Measurements from ENCODE around the gene ADAM10. TPM values are rescaled to one million over a fixed set of nuclear protein-coding genes. Genes with fewer than 3 reads are reported as not detected.
"Not testable (repeated sequence)": the region's sequence is repeated elsewhere in the genome, so short reads cannot be mapped to it uniquely, and the experiment has no call there.

ADAM10 gene
- total and polyA plus RNA-seq, 5 donors from 2014 or later, result 149 to 183 (median 156) TPM

DNA sequence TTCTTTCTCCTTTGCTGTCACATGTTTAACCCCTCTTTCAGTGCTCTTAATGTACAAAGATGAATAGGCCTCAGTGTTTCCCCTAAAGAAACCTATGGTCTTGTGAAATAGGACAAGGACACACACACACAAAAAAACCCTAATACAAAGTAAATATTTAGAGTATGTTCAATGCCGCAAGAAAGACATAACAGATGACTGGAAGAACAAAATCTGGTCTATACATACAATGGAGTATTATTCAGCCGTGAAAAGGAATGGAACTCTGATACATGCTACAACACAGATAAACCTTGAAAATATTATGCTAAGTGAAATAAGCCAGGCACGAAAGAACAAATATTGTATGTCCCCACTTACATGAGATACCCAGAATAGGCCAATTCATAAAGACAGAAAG is 123.1 kb downstream of the ADAM10 start:
- Histone ChIP-seq H3K27ac (ENCODE audit: insufficient read depth, low read length, poor library complexity, severe bottlenecking) (peak overlapping the region; percentile 86), H3K4me3 (ENCODE audit: low read depth, low read length) (no peak overlapping the region), H3K4me1 (ENCODE audit: control insufficient read depth, insufficient read depth, low read length, poor library complexity, severe bottlenecking) (peaks cover 41% of the 10 kb centered on the region), H3K9me3 (ENCODE audit: control insufficient read depth in 2 of 2, low read length in 2 of 2) (no peaks in the 10 kb centered on the region), H3K27me3 (ENCODE audit: control insufficient read depth, insufficient read depth, low read length) (no peaks in the 10 kb centered on the region), H3K36me3 (ENCODE audit: control insufficient read depth, insufficient read depth, low read length) (peaks cover 14% of the 10 kb centered on the region)
- Mint-ChIP-seq H3K27ac (peak overlapping the region; percentile 39 to 97 (median 68)), H3K27me3 (no peaks in the 10 kb centered on the region), H3K9me3 (no peaks in the 10 kb centered on the region), H3K4me1 (peaks cover 40 to 82% (median 67%) of the 10 kb centered on the region in 4 donors), H3K36me3 (peaks cover 43% of the 10 kb centered on the region), H3K4me3 (peak overlapping the region in 1 of 4 donors; percentile 29)
- no peak for DNase-seq
- ATAC-seq (ENCODE audit: low read depth in 2 of 2), result no peak

- ATAC-seq (ENCODE audit: low read depth in 2 of 2) (no peak), DNase-seq (no peak)
- Histone ChIP-seq H3K4me1 (ENCODE audit: control insufficient read depth, insufficient read depth, low read length, poor library complexity, severe bottlenecking) (peaks cover 28% of the 10 kb centered on the region), H3K27me3 (ENCODE audit: control insufficient read depth, insufficient read depth, low read length) (no peaks in the 10 kb centered on the region), H3K4me3 (ENCODE audit: low read depth, low read length) (peak overlapping the region; percentile 38), H3K27ac (ENCODE audit: insufficient read depth, low read length, poor library complexity, severe bottlenecking) (no peak overlapping the region), H3K36me3 (ENCODE audit: control insufficient read depth, insufficient read depth, low read length) (peaks cover 36% of the 10 kb centered on the region), H3K9me3 (ENCODE audit: control insufficient read depth in 2 of 2, low read length in 2 of 2) (no peaks in the 10 kb centered on the region)
- Mint-ChIP-seq H3K4me3 (peak overlapping the region in 2 of 4 donors; percentile 25 to 52), H3K27me3 (no peaks in the 10 kb centered on the region), H3K36me3 (peaks cover 50% of the 10 kb centered on the region), H3K4me1 (peaks cover 43 to 65% (median 60%) of the 10 kb centered on the region in 4 donors), H3K27ac (peak overlapping the region; percentile 42 to 77 (median 43)), H3K9me3 (peaks cover 0 to 8% (median 0%) of the 10 kb centered on the region in 7 donors)
These were observed 126.6 kb downstream of the ADAM10 start for GRCh38 chr15:58622877-58623276.

DNA sequence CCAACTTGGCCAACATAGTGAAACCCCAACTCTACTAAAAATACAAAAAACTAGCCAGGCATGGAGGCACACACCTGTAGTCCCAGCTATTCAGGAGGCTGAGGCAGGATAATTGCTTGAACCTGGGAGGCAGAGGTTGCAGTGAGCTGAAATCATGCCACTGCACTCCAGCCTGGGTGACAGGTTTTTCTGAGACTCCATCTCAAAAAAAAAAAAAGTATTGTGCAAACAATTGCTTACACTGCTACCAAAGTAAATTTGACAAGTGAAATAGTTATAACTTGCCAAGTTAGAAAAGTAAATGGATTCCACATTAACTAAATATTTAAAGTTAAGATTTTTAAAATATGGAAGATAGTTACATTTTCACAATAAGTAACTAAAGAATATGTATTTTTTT is 129.2 kb downstream of the ADAM10 start:
- ATAC-seq (ENCODE audit: low read depth in 2 of 2), result not testable (repeated sequence)

GRCh38 chr15:58616171-58616570 is 133.3 kb downstream of the ADAM10 start:
- peak overlapping the region in 2 of 3 donors; percentile 34 to 43 for H3K27ac Mint-ChIP-seq
- H3K36me3 ChIP-seq (ENCODE audit: control insufficient read depth, insufficient read depth, low read length), result peaks cover 45% of the 10 kb centered on the region
- peak overlapping the region in 1 of 4 donors; percentile 33 for H3K4me3 Mint-ChIP-seq
- H3K4me1 ChIP-seq (ENCODE audit: control insufficient read depth, insufficient read depth, low read length, poor library complexity, severe bottlenecking), result no peaks in the 10 kb centered on the region
- H3K36me3 Mint-ChIP-seq, result peaks cover 63% of the 10 kb centered on the region
- ATAC-seq (ENCODE audit: low read depth in 2 of 2), result no peak
- H3K27me3 ChIP-seq (ENCODE audit: control insufficient read depth, insufficient read depth, low read length), result no peaks in the 10 kb centered on the region
- H3K9me3 Mint-ChIP-seq, result peaks cover 0 to 21% (median 7%) of the 10 kb centered on the region in 7 donors
- H3K4me1 Mint-ChIP-seq, result peaks cover 29 to 54% (median 35%) of the 10 kb centered on the region in 4 donors
- H3K27me3 Mint-ChIP-seq, result no peaks in the 10 kb centered on the region
- peaks cover 5 to 9% of the 10 kb centered on the region in 2 experiments for H3K9me3 ChIP-seq (ENCODE audit: control insufficient read depth in 2 of 2, low read length in 2 of 2)
- DNase-seq, result no peak
- no peak overlapping the region for H3K27ac ChIP-seq (ENCODE audit: insufficient read depth, low read length, poor library complexity, severe bottlenecking)
- H3K4me3 ChIP-seq (ENCODE audit: low read depth, low read length), result no peak overlapping the region

More for the DNA sequence above, 129.2 kb downstream of the ADAM10 start:
- not testable (repeated sequence) for H3K9me3 ChIP-seq (ENCODE audit: control insufficient read depth in 2 of 2, low read length in 2 of 2); H3K27me3 ChIP-seq (ENCODE audit: control insufficient read depth, insufficient read depth, low read length); H3K4me3 ChIP-seq (ENCODE audit: low read depth, low read length); DNase-seq; H3K27ac ChIP-seq (ENCODE audit: insufficient read depth, low read length, poor library complexity, severe bottlenecking); H3K27me3 Mint-ChIP-seq
- H3K9me3 Mint-ChIP-seq, result peaks cover 0 to 15% (median 2%) of the 10 kb centered on the region in 7 donors
- H3K4me1 Mint-ChIP-seq, result peaks cover 35 to 60% (median 53%) of the 10 kb centered on the region in 4 donors
- Histone ChIP-seq H3K36me3 (ENCODE audit: control insufficient read depth, insufficient read depth, low read length) (peaks cover 35% of the 10 kb centered on the region), H3K4me1 (ENCODE audit: control insufficient read depth, insufficient read depth, low read length, poor library complexity, severe bottlenecking) (peaks cover 13% of the 10 kb centered on the region)
- peak overlapping the region in 1 of 4 donors; percentile 35 for H3K4me3 Mint-ChIP-seq
- peak overlapping the region in 1 of 3 donors; percentile 64 for H3K27ac Mint-ChIP-seq
- peaks cover 49% of the 10 kb centered on the region for H3K36me3 Mint-ChIP-seq

GRCh38 chr15:58611731-58612676 is 137.5 kb downstream of the ADAM10 start:
- peaks cover 66% of the 10 kb centered on the region for H3K36me3 Mint-ChIP-seq

DNA sequence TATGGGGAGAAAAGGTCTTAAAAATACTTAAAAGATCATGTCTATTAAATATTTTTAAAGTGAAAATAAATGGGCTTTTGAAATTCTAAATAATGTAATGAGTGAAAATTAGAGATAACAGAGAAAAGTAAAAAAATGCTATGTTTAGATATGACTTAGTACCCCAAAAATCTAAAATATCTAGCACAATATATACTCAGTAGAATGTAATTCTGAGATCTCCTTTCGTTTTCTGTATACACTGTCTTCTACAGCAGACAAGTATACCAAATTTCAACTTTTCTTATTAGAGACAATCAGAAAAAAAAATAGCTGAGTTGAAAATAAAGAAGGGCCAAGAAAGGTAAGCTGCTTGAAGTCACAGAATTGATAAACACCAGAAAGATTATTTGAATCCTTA is 140.8 kb downstream of the ADAM10 start:
- ATAC-seq (ENCODE audit: low read depth in 2 of 2) (no peak), DNase-seq (no peak)
- Histone ChIP-seq H3K27me3 (ENCODE audit: control insufficient read depth, insufficient read depth, low read length) (no peaks in the 10 kb centered on the region), H3K36me3 (ENCODE audit: control insufficient read depth, insufficient read depth, low read length) (peaks cover 28% of the 10 kb centered on the region), H3K4me3 (ENCODE audit: low read depth, low read length) (peak overlapping the region; percentile 69), H3K4me1 (ENCODE audit: control insufficient read depth, insufficient read depth, low read length, poor library complexity, severe bottlenecking) (peaks cover 23% of the 10 kb centered on the region), H3K27ac (ENCODE audit: insufficient read depth, low read length, poor library complexity, severe bottlenecking) (peak overlapping the region; percentile 44), H3K9me3 (ENCODE audit: control insufficient read depth in 2 of 2, low read length in 2 of 2) (no peaks in the 10 kb centered on the region)
- Mint-ChIP-seq H3K27me3 (no peaks in the 10 kb centered on the region), H3K4me1 (peaks cover 38 to 58% (median 45%) of the 10 kb centered on the region in 4 donors), H3K4me3 (peak overlapping the region in 3 of 4 donors; percentile 10 to 68 (median 57)), H3K36me3 (peaks cover 63% of the 10 kb centered on the region), H3K9me3 (peaks cover 0 to under 1% (median 0%) of the 10 kb centered on the region in 7 donors), H3K27ac (peak overlapping the region in 2 of 3 donors; percentile 81 to 85)

More at GRCh38 chr15:58611731-58612676, 137.5 kb downstream of the ADAM10 start:
- Histone ChIP-seq H3K9me3 (ENCODE audit: control insufficient read depth in 2 of 2, low read length in 2 of 2) (peaks cover 5 to 9% of the 10 kb centered on the region in 2 experiments), H3K27me3 (ENCODE audit: control insufficient read depth, insufficient read depth, low read length) (no peaks in the 10 kb centered on the region), H3K4me1 (ENCODE audit: control insufficient read depth, insufficient read depth, low read length, poor library complexity, severe bottlenecking) (peaks cover 21% of the 10 kb centered on the region), H3K36me3 (ENCODE audit: control insufficient read depth, insufficient read depth, low read length) (peaks cover 29% of the 10 kb centered on the region), H3K27ac (ENCODE audit: insufficient read depth, low read length, poor library complexity, severe bottlenecking) (no peak overlapping the region), H3K4me3 (ENCODE audit: low read depth, low read length) (no peak overlapping the region)
- Mint-ChIP-seq H3K9me3 (peaks cover 0 to 14% (median 5%) of the 10 kb centered on the region in 7 donors), H3K27ac (peak overlapping the region in 2 of 3 donors; percentile 12 to 85), H3K27me3 (no peaks in the 10 kb centered on the region), H3K4me3 (no peak overlapping the region), H3K4me1 (peaks cover 40 to 71% (median 47%) of the 10 kb centered on the region in 4 donors)
- DNase-seq, result no peak
- ATAC-seq (ENCODE audit: low read depth in 2 of 2), result no peak

DNA sequence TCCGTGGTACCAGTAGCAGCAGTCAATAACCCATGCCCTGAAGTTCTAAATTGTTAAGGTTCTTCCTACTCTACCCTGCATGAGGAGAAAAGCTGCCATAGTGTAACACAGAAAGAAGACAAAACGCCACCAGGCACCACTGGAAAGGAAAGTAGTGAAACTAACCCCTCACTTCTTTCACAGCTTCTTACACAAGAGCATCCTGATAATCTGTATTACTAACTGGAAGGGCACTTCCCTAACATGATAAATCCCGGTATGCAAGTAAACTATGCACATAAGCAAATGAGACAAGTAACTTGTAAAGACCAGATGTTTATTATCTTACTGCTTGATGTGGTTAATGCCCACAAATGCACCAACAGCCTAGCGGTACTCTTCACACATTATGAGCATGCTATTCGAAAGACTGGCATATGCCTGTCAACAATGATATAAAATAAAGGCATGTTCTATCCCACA is 141.3 kb downstream of the ADAM10 start:
- no peaks in the 10 kb centered on the region for H3K9me3 Mint-ChIP-seq
- DNase-seq (peak in 2 of 3 donors; percentile 36 to 57), ATAC-seq (ENCODE audit: low read depth in 2 of 2) (peak; percentile 71 to 79)
- peak overlapping the region; percentile 69 for H3K4me3 ChIP-seq (ENCODE audit: low read depth, low read length)
- H3K27me3 ChIP-seq (ENCODE audit: control insufficient read depth, insufficient read depth, low read length), result no peaks in the 10 kb centered on the region
- H3K4me1 Mint-ChIP-seq, result peaks cover 34 to 58% (median 46%) of the 10 kb centered on the region in 4 donors
- H3K27me3 Mint-ChIP-seq, result no peaks in the 10 kb centered on the region
- H3K36me3 ChIP-seq (ENCODE audit: control insufficient read depth, insufficient read depth, low read length), result peaks cover 26% of the 10 kb centered on the region
- H3K27ac Mint-ChIP-seq, result peak overlapping the region; percentile 76 to 83 (median 81)
- peaks cover 63% of the 10 kb centered on the region for H3K36me3 Mint-ChIP-seq
- H3K4me3 Mint-ChIP-seq, result peak overlapping the region; percentile 41 to 68 (median 58)
- H3K27ac ChIP-seq (ENCODE audit: insufficient read depth, low read length, poor library complexity, severe bottlenecking), result peak overlapping the region; percentile 44
- peaks cover 23% of the 10 kb centered on the region for H3K4me1 ChIP-seq (ENCODE audit: control insufficient read depth, insufficient read depth, low read length, poor library complexity, severe bottlenecking)
- H3K9me3 ChIP-seq (ENCODE audit: control insufficient read depth in 2 of 2, low read length in 2 of 2), result no peaks in the 10 kb centered on the region
